Keratinocyte (primary cell): ENCODE data around the gene FAM78A. TPM values are rescaled to one million over a fixed set of nuclear protein-coding genes. Genes with fewer than 3 reads are reported as not detected.

Experiments used
- DNase-seq: peaks from one replicate; pipeline ENCODE4 v3.0.0-alpha.2; 2011; ENCODE audit warnings: low read depth, missing footprints, low spot score
- FAIRE-seq: peaks from 2 replicates; lab custom pipeline; 2011; peaks lifted over from hg19 to GRCh38; lab: Jason Lieb, UNC
- H2AFZ ChIP-seq: 2 replicates; pipeline ENCODE4 v1.6.0; 2012; ENCODE audit warnings: low read length, control low read depth, inconsistent platforms; ENCODE audit not compliant: control insufficient read depth
- H3K27ac ChIP-seq: 2 replicates; pipeline ENCODE4 v1.5.1; 2011; ENCODE audit warnings: low read length; ENCODE audit not compliant: control insufficient read depth, insufficient read depth
- H3K27me3 ChIP-seq: 3 replicates; pipeline ENCODE4 v1.6.0; 2011; ENCODE audit warnings: low read length; ENCODE audit not compliant: control insufficient read depth, insufficient read depth; ENCODE audit errors: extremely low read depth
- H3K36me3 ChIP-seq, 2 experiments: 2 replicates in 1 of 2; 3 replicates in 1 of 2; pipeline ENCODE4 v1.5.1; 2011; ENCODE audit warnings: low read length in 2 of 2, mild to moderate bottlenecking in 1 of 2; ENCODE audit not compliant: control insufficient read depth in 2 of 2, insufficient read depth in 2 of 2; ENCODE audit errors: extremely low read depth in 1 of 2
- H3K4me1 ChIP-seq: 3 replicates; pipeline ENCODE4 v1.5.1; 2011; ENCODE audit warnings: low read length; ENCODE audit not compliant: control insufficient read depth, insufficient read depth; ENCODE audit errors: extremely low read depth
- H3K4me2 ChIP-seq: 3 replicates; pipeline ENCODE4 v1.6.0; 2011; ENCODE audit warnings: low read depth, low read length; ENCODE audit not compliant: control insufficient read depth, insufficient read depth; ENCODE audit errors: extremely low read depth
- H3K4me3 ChIP-seq, 3 experiments: fragments of 200-600 bp in 1 of 3; sonication (generic) in 1 of 3; 2 replicates in 2 of 3; 3 replicates in 1 of 3; pipeline ENCODE4 v1.5.1; 2011 to 2016; ENCODE audit warnings: low read length in 3 of 3, mild to moderate bottlenecking in 3 of 3, control low read depth in 2 of 3, inconsistent platforms in 1 of 3, low read depth in 1 of 3, mixed read lengths in 1 of 3, mixed run types in 1 of 3, moderate library complexity in 1 of 3; ENCODE audit not compliant: control insufficient read depth in 2 of 3, insufficient read depth in 2 of 3; ENCODE audit errors: extremely low read depth in 1 of 3
- H3K79me2 ChIP-seq: 2 replicates; pipeline ENCODE4 v1.6.0; 2012; ENCODE audit warnings: low read length; ENCODE audit not compliant: control insufficient read depth, insufficient read depth
- H3K9ac ChIP-seq: 3 replicates; pipeline ENCODE4 v1.6.0; 2011; ENCODE audit warnings: low read length; ENCODE audit not compliant: control insufficient read depth, insufficient read depth; ENCODE audit errors: extremely low read depth
- H3K9me1 ChIP-seq: 3 replicates; pipeline ENCODE4 v1.6.0; 2011; ENCODE audit warnings: low read length; ENCODE audit not compliant: control insufficient read depth, insufficient read depth; ENCODE audit errors: extremely low read depth
- H3K9me3 ChIP-seq: 2 replicates; pipeline ENCODE4 v1.5.1; 2012; ENCODE audit warnings: low read depth, low read length; ENCODE audit not compliant: control insufficient read depth
- H4K20me1 ChIP-seq: 3 replicates; pipeline ENCODE4 v1.6.0; 2011; ENCODE audit warnings: low read length; ENCODE audit not compliant: control insufficient read depth, insufficient read depth; ENCODE audit errors: extremely low read depth
- CTCF ChIP-seq, 3 experiments: IDR thresholded peaks in 1 of 3; conservative IDR thresholded peaks in 1 of 3; optimal IDR thresholded peaks in 1 of 3; 2 replicates in 2 of 3; 3 replicates in 1 of 3; pipeline versions ENCODE3 to v1.5.1; 2011; ENCODE audit warnings: low read length in 3 of 3, mild to moderate bottlenecking in 3 of 3, moderate library complexity in 2 of 3, control low read depth in 1 of 3, inconsistent platforms in 1 of 3; ENCODE audit not compliant: insufficient read depth in 2 of 3; ENCODE audit errors: extremely low read depth in 1 of 3
- EZH2 ChIP-seq: IDR thresholded peaks from one replicate; pipeline ENCODE4 v1.6.1; 2012; ENCODE audit warnings: inconsistent platforms, mild to moderate bottlenecking, low read length, moderate library complexity
- dilution Hi-C: fragments of 300-500 bp; cut with MboI; formaldehyde crosslinking; loops from one replicate; pipeline ENCODE4 v1.7.0; 2020; ENCODE audit warnings: low sequenced_read_pairs; ENCODE audit not compliant: extremely low pct_ligation_motif_present
- polyA plus RNA-seq, 5 experiments: library from polyadenylated mRNA; depleted of rRNA in 3 of 5; stranded (reverse) in 3 of 5; stranded (forward) in 1 of 5; unstranded in 1 of 5; fragments of >200 nt; gene quantifications; 1 replicate in 1 of 5; 2 replicates in 3 of 5; 3 replicates in 1 of 5; pipeline versions ENCODE4 v1.2.1 to v1.2.3, GENCODE V29; 2011 to 2012; ENCODE audit warnings: missing spikeins in 2 of 5, low read depth in 1 of 5, low replicate concordance in 1 of 5

The FAM78A gene
- polyA plus RNA-seq, 1 donor (not counting 4 experiments of a cell fraction or from before 2014, with no cell fraction given): 0.25 TPM

- DNase-seq: no peak
- Histone ChIP-seq H3K79me2 (no peaks in the 10 kb centered on the region), H3K9ac (no peak overlapping the region), H3K4me2 (no peak overlapping the region), H3K36me3 (no peaks in the 10 kb centered on the region), H4K20me1 (no peaks in the 10 kb centered on the region), H2AFZ (no peak overlapping the region), H3K4me3 (no peak overlapping the region), H3K27ac (no peak overlapping the region), H3K9me3 (no peaks in the 10 kb centered on the region), H3K9me1 (no peaks in the 10 kb centered on the region), H3K4me1 (no peaks in the 10 kb centered on the region), H3K27me3 (peaks cover 4% of the 10 kb centered on the region)
- FAIRE-seq: no peak
- TF ChIP-seq EZH2: no peak
- no peak for TF ChIP-seq CTCF (optimal IDR thresholded peaks at IDR 0.05 in 1 of 3, IDR thresholded peaks at IDR 0.05 in 1 of 3, conservative IDR thresholded peaks at IDR 0.05 in 1 of 3; ENCODE audit: extremely low read depth in 1 of 3, insufficient read depth in 2 of 3, low read length in 3 of 3)
- dilution Hi-C loops: no loop called here
Observed at GRCh38 chr9:131296460-131296859, 20.1 kb upstream of the FAM78A start.

DNA sequence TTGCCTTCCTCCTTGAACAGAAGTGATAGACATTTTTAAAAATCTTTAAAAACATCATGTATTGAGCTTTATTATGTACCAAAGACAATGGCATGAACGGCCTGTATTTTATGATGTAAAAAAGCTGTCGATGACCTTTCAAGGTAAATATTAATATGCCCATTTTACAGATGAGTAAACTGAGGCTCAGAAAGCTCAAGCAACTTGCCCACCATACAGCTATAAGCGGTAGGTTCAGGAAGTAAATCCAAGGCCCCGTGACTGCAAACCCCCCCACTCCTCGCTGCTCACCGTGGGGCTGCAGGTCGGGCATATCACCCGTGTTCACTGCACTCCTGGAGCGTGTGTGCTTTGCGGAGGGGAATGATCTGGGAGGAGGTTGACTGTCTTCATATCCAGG, 16.6 kb upstream of the FAM78A start:
- TF ChIP-seq EZH2 (no peak), CTCF (optimal IDR thresholded peaks at IDR 0.05 in 1 of 3, IDR thresholded peaks at IDR 0.05 in 1 of 3, conservative IDR thresholded peaks at IDR 0.05 in 1 of 3; ENCODE audit: extremely low read depth in 1 of 3, insufficient read depth in 2 of 3, low read length in 3 of 3) (no peak)
- Histone ChIP-seq H3K4me3 (no peak overlapping the region), H3K79me2 (no peaks in the 10 kb centered on the region), H3K4me2 (no peak overlapping the region), H3K4me1 (no peaks in the 10 kb centered on the region), H4K20me1 (no peaks in the 10 kb centered on the region), H3K27me3 (peaks cover 4% of the 10 kb centered on the region), H2AFZ (no peak overlapping the region), H3K27ac (no peak overlapping the region), H3K36me3 (no peaks in the 10 kb centered on the region), H3K9ac (no peak overlapping the region), H3K9me3 (no peaks in the 10 kb centered on the region), H3K9me1 (no peaks in the 10 kb centered on the region)
- FAIRE-seq (no peak), DNase-seq (no peak)
- dilution Hi-C loops: no loop called here
